ENCODE measurements around the gene LMO7. TPM values are rescaled to one million over a fixed set of nuclear protein-coding genes. Genes with fewer than 3 reads are reported as not detected.

Gene LMO7
- total and polyA plus RNA-seq, 3 donors from 2014 or later = 39.1 to 132 (median 111) TPM

DNA sequence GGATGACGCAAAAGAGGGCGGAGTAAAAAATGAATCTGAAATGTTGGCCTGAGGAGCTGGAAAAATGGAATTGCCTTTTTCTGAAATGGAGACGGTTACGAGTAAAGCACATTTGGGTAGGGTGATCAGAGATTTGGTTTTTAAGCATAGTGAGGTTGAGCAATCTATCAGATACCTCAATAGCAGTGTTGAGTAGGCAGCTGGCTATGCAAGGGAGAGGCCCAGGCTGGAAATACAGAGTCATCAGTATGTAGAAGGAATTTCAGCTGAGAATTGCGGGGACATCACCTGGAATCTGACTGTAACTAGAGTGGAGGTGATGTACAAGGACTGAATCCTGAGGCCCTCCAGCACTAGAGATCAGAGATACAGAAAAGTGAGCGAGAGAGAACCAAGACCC is 224.8 kb downstream of the LMO7 start:
- Histone ChIP-seq H3K36me3 (ENCODE audit: low read depth, missing control alignments) (no peaks in the 10 kb centered on the region), H3K9me3 (no peaks in the 10 kb centered on the region), H3K27ac (no peak overlapping the region), H3K4me3 (no peak overlapping the region), H3K4me1 (peaks cover 8% of the 10 kb centered on the region), H3K27me3 (no peaks in the 10 kb centered on the region)
- TF ChIP-seq POLR2A (IDR thresholded peaks at IDR 0.05) = no peak
- no peak for TF ChIP-seq CTCF (IDR thresholded peaks at IDR 0.05)
- intact Hi-C loops (cut with DNase I; ENCODE audit: low total_unique reads) = no loop called here
- 96 to 97% methylated on average over 6 of the region's 6 CpGs for WGBS, 2 donors
- no peak for DNase-seq

GRCh38 chr13:75861786-75862185 is 225.7 kb downstream of the LMO7 start:
- Histone ChIP-seq H3K4me1 (peaks cover 6% of the 10 kb centered on the region), H3K9me3 (no peaks in the 10 kb centered on the region), H3K27me3 (no peaks in the 10 kb centered on the region), H3K4me3 (no peak overlapping the region), H3K36me3 (ENCODE audit: low read depth, missing control alignments) (no peaks in the 10 kb centered on the region), H3K27ac (no peak overlapping the region)
- DNase-seq = no peak
- TF ChIP-seq CTCF (IDR thresholded peaks at IDR 0.05) = no peak
- TF ChIP-seq POLR2A (IDR thresholded peaks at IDR 0.05) = no peak
- intact Hi-C loops (cut with DNase I; ENCODE audit: low total_unique reads) = no loop called here

DNA sequence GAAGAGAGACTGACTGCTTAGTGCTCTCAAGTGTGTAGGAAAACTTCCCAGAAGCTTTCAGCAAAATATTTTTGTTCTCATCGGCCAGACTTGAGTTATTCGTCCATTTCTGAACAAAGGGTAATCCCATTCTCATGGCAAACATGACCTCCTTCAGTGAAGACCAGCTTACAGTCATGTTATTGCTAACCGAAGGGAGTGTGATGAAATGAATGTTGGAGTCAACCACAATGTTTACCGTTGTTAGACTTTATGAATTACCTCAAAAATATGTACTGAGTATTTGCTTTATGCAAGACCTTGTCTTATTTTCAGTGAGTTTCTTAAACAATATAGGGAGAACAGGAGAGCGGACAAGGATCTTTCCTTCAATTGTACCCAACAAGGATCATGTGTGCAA is 228.6 kb downstream of the LMO7 start:
- Histone ChIP-seq H3K36me3 (ENCODE audit: low read depth, missing control alignments) (no peaks in the 10 kb centered on the region), H3K9me3 (no peaks in the 10 kb centered on the region), H3K4me3 (no peak overlapping the region), H3K27me3 (no peaks in the 10 kb centered on the region), H3K4me1 (peaks cover 27% of the 10 kb centered on the region), H3K27ac (no peak overlapping the region)
- intact Hi-C loops (cut with DNase I; ENCODE audit: low total_unique reads) = no loop called here
- no peak for DNase-seq
- WGBS, 2 donors = 73 to 82% methylated on average over 5 of the region's 5 CpGs
- TF ChIP-seq CTCF (IDR thresholded peaks at IDR 0.05) (no peak), POLR2A (IDR thresholded peaks at IDR 0.05) (no peak)

DNA sequence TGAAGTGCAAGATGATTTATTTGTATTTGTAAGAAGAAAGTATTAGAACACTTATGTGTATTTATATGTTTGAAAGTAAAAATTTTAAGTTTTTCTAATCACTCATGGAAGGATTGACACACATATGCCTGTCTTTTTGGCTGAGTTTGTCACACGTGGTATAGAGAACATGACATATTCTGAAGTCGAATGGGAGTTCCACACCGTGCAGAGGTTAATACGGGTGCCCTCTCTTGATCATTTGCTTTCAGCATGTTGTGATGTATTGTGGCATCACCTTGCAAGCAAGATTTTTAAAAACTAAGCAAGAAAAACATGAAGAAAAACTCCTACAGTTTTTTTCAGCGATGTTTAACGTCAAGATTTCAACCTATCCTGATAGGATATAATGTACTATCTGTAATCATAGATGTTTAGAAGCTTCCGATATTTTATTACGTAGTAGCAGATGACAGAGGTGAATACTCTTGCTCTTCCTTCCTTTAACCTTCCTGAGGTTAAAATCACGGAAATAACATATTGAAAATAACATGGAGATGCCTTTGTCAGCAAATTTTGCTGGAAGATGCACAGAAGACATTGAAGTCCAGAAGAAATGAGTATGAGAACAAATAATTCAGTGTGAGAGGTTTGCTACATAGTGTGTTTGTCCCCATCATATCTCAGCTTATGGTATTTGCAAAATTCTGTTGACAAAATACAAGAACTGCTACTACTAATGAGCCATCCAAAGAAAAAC is 231.4 kb downstream of the LMO7 start:
- peak overlapping the region; percentile 74 to 81 for H3K27ac ChIP-seq
- H3K4me3 ChIP-seq = no peak overlapping the region
- no peak for DNase-seq
- peaks cover 30% of the 10 kb centered on the region for H3K4me1 ChIP-seq
- intact Hi-C loops (cut with DNase I; ENCODE audit: low total_unique reads) = no loop called here
- WGBS, 2 donors = 27 to 32% methylated on average over 9 of the region's 9 CpGs
- no peaks in the 10 kb centered on the region for H3K9me3 ChIP-seq
- TF ChIP-seq POLR2A (IDR thresholded peaks at IDR 0.05) (no peak), CTCF (IDR thresholded peaks at IDR 0.05) (no peak)
- no peaks in the 10 kb centered on the region for H3K27me3 ChIP-seq
- H3K36me3 ChIP-seq (ENCODE audit: low read depth, missing control alignments) = no peaks in the 10 kb centered on the region

- intact Hi-C loops (cut with DNase I; ENCODE audit: low total_unique reads) = loop anchor here (10.0 kb wide), 3 partner anchors 175 to 1025 kb away; no protein-coding TSS in a partner anchor
- Histone ChIP-seq H3K4me3 (no peak overlapping the region), H3K27me3 (no peaks in the 10 kb centered on the region), H3K4me1 (peaks cover 30% of the 10 kb centered on the region), H3K9me3 (no peaks in the 10 kb centered on the region), H3K27ac (peak overlapping the region; percentile 51 to 81), H3K36me3 (ENCODE audit: low read depth, missing control alignments) (no peaks in the 10 kb centered on the region)
- 25 to 28% methylated on average over 4 of the region's 4 CpGs for WGBS, 2 donors
- TF ChIP-seq CTCF (IDR thresholded peaks at IDR 0.05) (no peak), POLR2A (IDR thresholded peaks at IDR 0.05) (no peak)
- no peak for DNase-seq
Measured at GRCh38 chr13:75869981-75870380, 233.9 kb downstream of the LMO7 start.

Measured in testis (tissue), 3 donors.